GM04504 (cell line): Measurements from ENCODE around the gene RGS14.

Experiments used
- DNase-seq: peaks from one replicate; pipeline ENCODE4 v3.0.0-alpha.2; 2012; ENCODE audit warnings: low read depth

The RGS14 gene

GRCh38 chr5:177380805-177381126 is 23.0 kb downstream of the RGS14 start:
- DNase-seq: no peak

- no peak for DNase-seq
These were observed 24.8 kb downstream of the RGS14 start for GRCh38 chr5:177382423-177383029.

GRCh38 chr5:177383181-177383580 is 25.5 kb downstream of the RGS14 start:
- DNase-seq: no peak

- no peak for DNase-seq
These were observed 26.4 kb downstream of the RGS14 start, which contains the start of gene SLC34A1 for GRCh38 chr5:177384134-177384533. Gene SLC34A1, plus strand, starts transcription at chr5:177384434. Its CDS starts 1,308 bp downstream, at chr5:177385742.

- DNase-seq: no peak
These were observed 28.0 kb downstream of the RGS14 start for GRCh38 chr5:177385720-177386119.

GRCh38 chr5:177386542-177386941 is 28.8 kb downstream of the RGS14 start:
- no peak for DNase-seq

GRCh38 chr5:177387405-177387804 is 29.7 kb downstream of the RGS14 start:
- DNase-seq: no peak

- DNase-seq: no peak
These were observed 30.9 kb downstream of the RGS14 start for GRCh38 chr5:177388521-177389052.

GRCh38 chr5:177389241-177390169 is 31.8 kb downstream of the RGS14 start:
- DNase-seq: peak; percentile 84

GRCh38 chr5:177390363-177391300 is 32.9 kb downstream of the RGS14 start:
- no peak for DNase-seq

- no peak for DNase-seq
These were observed 35.0 kb downstream of the RGS14 start for GRCh38 chr5:177392765-177393164.

GRCh38 chr5:177393206-177393765 is 35.6 kb downstream of the RGS14 start:
- no peak for DNase-seq

GRCh38 chr5:177393990-177394389 is 36.3 kb downstream of the RGS14 start:
- DNase-seq: no peak

- no peak for DNase-seq
These were observed 38.4 kb downstream of the RGS14 start for GRCh38 chr5:177396078-177396477.

- no peak for DNase-seq
These were observed 39.1 kb downstream of the RGS14 start for GRCh38 chr5:177396807-177397206.

GRCh38 chr5:177397875-177398390 is 40.2 kb downstream of the RGS14 start:
- DNase-seq: no peak

- DNase-seq: no peak
These were observed 42.5 kb downstream of the RGS14 start, which contains the start of gene PFN3 for GRCh38 chr5:177399997-177400868. Gene PFN3, minus strand, starts transcription at chr5:177400661. Its CDS starts 85 bp downstream, at chr5:177400576.

- no peak for DNase-seq
These were observed 44.7 kb downstream of the RGS14 start for GRCh38 chr5:177402271-177403043.

GRCh38 chr5:177403102-177403791 is 45.5 kb downstream of the RGS14 start:
- DNase-seq: no peak
